Caco-2 (cell line): Measurements from ENCODE around the gene VLDLR. TPM values are rescaled to one million over a fixed set of nuclear protein-coding genes. Genes with fewer than 3 reads are reported as not detected.

Experiments used
- BruUV-seq: library from RNA; stranded (reverse); fragments of 400-500 nt; replicated peaks from 2 replicates; lab custom pipeline; 2021; lab: Mats Ljungman, UMichigan
- CTCF ChIA-PET: fragments of 300-600 bp; sonication (Branson Sonifier 250); formaldehyde crosslinking; loops from one replicate; lab custom pipeline; 2022; ENCODE audit warnings: antibody characterized with exemption; lab: Charles Lee
- POLR2A ChIA-PET: fragments of 300-600 bp; sonication (Branson Sonifier 250); formaldehyde crosslinking; loops from one replicate; lab custom pipeline; 2022; ENCODE audit warnings: antibody characterized with exemption; lab: Charles Lee
- DNase-seq, 2 experiments: peaks; one replicate each; pipeline versions ENCODE4 v3.0.0 to v3.0.0-alpha.2; 2020 to 2022
- H3K27me3 ChIP-seq: replicated peaks from 2 replicates; pipeline ENCODE4 v1.6.0; 2011; ENCODE audit warnings: low read length; ENCODE audit not compliant: control insufficient read depth, insufficient read depth
- H3K36me3 ChIP-seq: 2 replicates; pipeline ENCODE4 v1.5.1; 2011; ENCODE audit warnings: low read length; ENCODE audit not compliant: control insufficient read depth, insufficient read depth
- H3K4me1 ChIP-seq: fragments of 250-450 bp; sonication (Bioruptor Pico); 2 replicates; pipeline ENCODE4 v1.5.1; 2020; ENCODE audit warnings: mild to moderate bottlenecking
- H3K4me3 ChIP-seq: 2 replicates; pipeline ENCODE4 v1.5.1; 2011; ENCODE audit warnings: low read depth, mild to moderate bottlenecking, control low read depth, low read length
- H3K9me3 ChIP-seq: fragments of 250-450 bp; sonication (Bioruptor Pico); 2 replicates; pipeline ENCODE4 v1.5.1; 2020; ENCODE audit warnings: mild to moderate bottlenecking, moderate library complexity
- H3K27ac Mint-ChIP-seq: one replicate; pipeline ENCODE4 v1.8.0; 2022; ENCODE audit warnings: mixed read lengths; ENCODE audit not compliant: unreplicated experiment
- H3K27me3 Mint-ChIP-seq: one replicate; pipeline ENCODE4 v1.8.0; 2022; ENCODE audit warnings: mixed read lengths; ENCODE audit not compliant: insufficient read depth, unreplicated experiment
- H3K36me3 Mint-ChIP-seq: one replicate; pipeline ENCODE4 v1.8.0; 2022; ENCODE audit warnings: mild to moderate bottlenecking, mixed read lengths; ENCODE audit not compliant: insufficient read depth, unreplicated experiment
- H3K4me1 Mint-ChIP-seq: one replicate; pipeline ENCODE4 v1.8.0; 2022; ENCODE audit warnings: low read depth, mixed read lengths; ENCODE audit not compliant: unreplicated experiment
- H3K4me3 Mint-ChIP-seq: one replicate; pipeline ENCODE4 v1.8.0; 2022; ENCODE audit warnings: mild to moderate bottlenecking, moderate library complexity, mixed read lengths; ENCODE audit not compliant: unreplicated experiment
- H3K9me3 Mint-ChIP-seq: one replicate; pipeline ENCODE4 v1.8.0; 2022; ENCODE audit warnings: mixed read lengths; ENCODE audit not compliant: unreplicated experiment
- CTCF ChIP-seq, 2 experiments: fragments of 200-600 bp in 1 of 2; IDR thresholded peaks; 1 replicate in 1 of 2; 2 replicates in 1 of 2; pipeline versions ENCODE4 v1.5.1 to v1.8.0; 2011 to 2022; ENCODE audit warnings: antibody characterized with exemption in 1 of 2, control low read depth in 1 of 2, inconsistent platforms in 1 of 2, low read depth in 1 of 2, low read length in 1 of 2, mild to moderate bottlenecking in 1 of 2, moderate library complexity in 1 of 2; ENCODE audit not compliant: insufficient read depth in 1 of 2, severe bottlenecking in 1 of 2, unreplicated experiment in 1 of 2
- intact Hi-C: fragments of 100-400 bp; cut with micrococcal nuclease; formaldehyde crosslinking; loops from one replicate; pipeline ENCODE4 v1.10.0; 2022; ENCODE audit not compliant: unreplicated experiment
- total RNA-seq: library from RNA; stranded (reverse); gene quantifications from 2 replicates; pipeline ENCODE4 v1.2.3, GENCODE V29; 2022

Gene VLDLR
- total RNA-seq, 1 experiment from 2014 or later = 42.3 TPM

GRCh38 chr9:2662496-2662895, 40.9 kb downstream of the VLDLR start:
- Mint-ChIP-seq H3K27me3 (no peaks in the 10 kb centered on the region), H3K36me3 (peaks cover 19% of the 10 kb centered on the region), H3K9me3 (peaks cover 6% of the 10 kb centered on the region), H3K27ac (no peak overlapping the region), H3K4me3 (no peak overlapping the region), H3K4me1 (no peaks in the 10 kb centered on the region)
- POLR2A ChIA-PET = no interaction called here
- intact Hi-C loops = loop anchor here (2.0 kb wide), 1 partner anchor 530 kb away; no protein-coding TSS in a partner anchor
- Histone ChIP-seq H3K36me3 (no peaks in the 10 kb centered on the region), H3K27me3 (no peaks in the 10 kb centered on the region), H3K4me1 (no peaks in the 10 kb centered on the region), H3K4me3 (no peak overlapping the region), H3K9me3 (0 out of 2 replicates have a peak, but pooled peaks cover 3% of the 10 kb centered on the region)
- CTCF ChIA-PET = no interaction called here
- DNase-seq = peak in 1 of 2 experiments; percentile 18
- no TSS peak for BruUV-seq
- peak in 1 of 2 experiments; percentile 8 for TF ChIP-seq CTCF (IDR thresholded peaks at IDR 0.05; ENCODE audit: insufficient read depth in 1 of 2, low read depth in 1 of 2, low read length in 1 of 2, severe bottlenecking in 1 of 2, unreplicated experiment in 1 of 2)

- CTCF ChIA-PET = no interaction called here
- Histone ChIP-seq H3K9me3 (0 out of 2 replicates have a peak, but pooled peaks cover 3% of the 10 kb centered on the region), H3K4me3 (no peak overlapping the region), H3K4me1 (no peaks in the 10 kb centered on the region), H3K36me3 (no peaks in the 10 kb centered on the region), H3K27me3 (no peaks in the 10 kb centered on the region)
- intact Hi-C loops = loop anchor here (2.0 kb wide), 1 partner anchor 531 kb away; no protein-coding TSS in a partner anchor
- POLR2A ChIA-PET = interaction anchor here (0.6 kb wide), 1 partner anchor 181 kb away, joined by 7 read pairs; no protein-coding TSS in a partner anchor
- Mint-ChIP-seq H3K27me3 (no peaks in the 10 kb centered on the region), H3K9me3 (peaks cover 7% of the 10 kb centered on the region), H3K4me1 (no peaks in the 10 kb centered on the region), H3K36me3 (peaks cover 20% of the 10 kb centered on the region), H3K4me3 (no peak overlapping the region), H3K27ac (no peak overlapping the region)
- no peak for TF ChIP-seq CTCF (IDR thresholded peaks at IDR 0.05; ENCODE audit: insufficient read depth in 1 of 2, low read depth in 1 of 2, low read length in 1 of 2, severe bottlenecking in 1 of 2, unreplicated experiment in 1 of 2)
- no peak for DNase-seq
- no TSS peak for BruUV-seq
Observed at GRCh38 chr9:2663461-2664173, 42.0 kb downstream of the VLDLR start.

- CTCF ChIA-PET = no interaction called here
Observed at GRCh38 chr9:2664174-2665065, 42.8 kb downstream of the VLDLR start.

More at GRCh38 chr9:2664174-2665065, 42.8 kb downstream of the VLDLR start:
- peaks cover 20% of the 10 kb centered on the region for H3K36me3 Mint-ChIP-seq
- Histone ChIP-seq H3K9me3 (0 out of 2 replicates have a peak, but pooled peaks cover 3% of the 10 kb centered on the region), H3K27me3 (no peaks in the 10 kb centered on the region), H3K4me3 (no peak overlapping the region), H3K36me3 (no peaks in the 10 kb centered on the region), H3K4me1 (no peaks in the 10 kb centered on the region)
- H3K4me1 Mint-ChIP-seq = no peaks in the 10 kb centered on the region
- H3K27ac Mint-ChIP-seq = no peak overlapping the region
- no peaks in the 10 kb centered on the region for H3K27me3 Mint-ChIP-seq
- intact Hi-C loops = no loop called here
- POLR2A ChIA-PET = no interaction called here
- no peak overlapping the region for H3K4me3 Mint-ChIP-seq
- no peak for DNase-seq
- no TSS peak for BruUV-seq
- TF ChIP-seq CTCF (IDR thresholded peaks at IDR 0.05; ENCODE audit: insufficient read depth in 1 of 2, low read depth in 1 of 2, low read length in 1 of 2, severe bottlenecking in 1 of 2, unreplicated experiment in 1 of 2) = no peak
- H3K9me3 Mint-ChIP-seq = peaks cover 7% of the 10 kb centered on the region
